NCI-H1092 (cell line): ENCODE data around the gene CFAP206.

Experiments used
- DNase-seq: peaks from one replicate; lab custom pipeline; 2025; lab: John Stamatoyannopoulos, UW

CFAP206 gene

GRCh38 chr6:87407901-87408720 is at the start of gene CFAP206:
CFAP206 (plus strand) TSS chr6:87407972; CDS start chr6:87409840, 1,868 bp downstream.
- peak; percentile 73 for DNase-seq

GRCh38 chr6:87364602-87365252 is 43.0 kb upstream of the CFAP206 start:
- DNase-seq = no peak

- DNase-seq = no peak
Measured at GRCh38 chr6:87366072-87366827, 41.5 kb upstream of the CFAP206 start.

- DNase-seq = no peak
Measured at GRCh38 chr6:87366899-87367298, 40.9 kb upstream of the CFAP206 start.

- DNase-seq = no peak
Measured at GRCh38 chr6:87373377-87373776, 34.4 kb upstream of the CFAP206 start.

GRCh38 chr6:87375315-87375714 is 32.5 kb upstream of the CFAP206 start:
- DNase-seq = no peak

GRCh38 chr6:87376643-87377042 is 31.1 kb upstream of the CFAP206 start:
- no peak for DNase-seq

GRCh38 chr6:87378947-87379346 is 28.8 kb upstream of the CFAP206 start:
- no peak for DNase-seq

- no peak for DNase-seq
Measured at GRCh38 chr6:87382861-87383260, 24.9 kb upstream of the CFAP206 start.

GRCh38 chr6:87384038-87384437 is 23.7 kb upstream of the CFAP206 start:
- DNase-seq = no peak

- DNase-seq = no peak
Measured at GRCh38 chr6:87384449-87384848, 23.3 kb upstream of the CFAP206 start.

GRCh38 chr6:87391334-87391733 is 16.4 kb upstream of the CFAP206 start:
- DNase-seq = no peak

GRCh38 chr6:87393026-87393622 is 14.6 kb upstream of the CFAP206 start:
- peak; percentile 35 for DNase-seq

GRCh38 chr6:87395431-87395830 is 12.3 kb upstream of the CFAP206 start:
- no peak for DNase-seq

- DNase-seq = no peak
Measured at GRCh38 chr6:87396595-87397392, 11.0 kb upstream of the CFAP206 start.

GRCh38 chr6:87397656-87398055 is 10.1 kb upstream of the CFAP206 start:
- DNase-seq = no peak

- DNase-seq = no peak
Measured at GRCh38 chr6:87401832-87402231, 5.9 kb upstream of the CFAP206 start.

GRCh38 chr6:87407561-87407900 is 241 bp upstream of the CFAP206 start:
- DNase-seq = no peak

GRCh38 chr6:87408721-87409155 is 966 bp downstream of the CFAP206 start:
- no peak for DNase-seq

- DNase-seq = no peak
Measured at GRCh38 chr6:87419266-87419665, 11.5 kb downstream of the CFAP206 start.

GRCh38 chr6:87420360-87420759 is 12.6 kb downstream of the CFAP206 start:
- DNase-seq = no peak

- DNase-seq = no peak
Measured at GRCh38 chr6:87421576-87421975, 13.8 kb downstream of the CFAP206 start.
